Islet precursor cell (in vitro differentiated cells): ENCODE data around the gene NRAP.
"Not testable (repeated sequence)": the region's sequence is repeated elsewhere in the genome, so short reads cannot be mapped to it uniquely, and the experiment has no call there.

Source experiments
- DNase-seq: peaks from one replicate; pipeline ENCODE4 v3.0.0-alpha.2; 2018

The NRAP gene

DNA sequence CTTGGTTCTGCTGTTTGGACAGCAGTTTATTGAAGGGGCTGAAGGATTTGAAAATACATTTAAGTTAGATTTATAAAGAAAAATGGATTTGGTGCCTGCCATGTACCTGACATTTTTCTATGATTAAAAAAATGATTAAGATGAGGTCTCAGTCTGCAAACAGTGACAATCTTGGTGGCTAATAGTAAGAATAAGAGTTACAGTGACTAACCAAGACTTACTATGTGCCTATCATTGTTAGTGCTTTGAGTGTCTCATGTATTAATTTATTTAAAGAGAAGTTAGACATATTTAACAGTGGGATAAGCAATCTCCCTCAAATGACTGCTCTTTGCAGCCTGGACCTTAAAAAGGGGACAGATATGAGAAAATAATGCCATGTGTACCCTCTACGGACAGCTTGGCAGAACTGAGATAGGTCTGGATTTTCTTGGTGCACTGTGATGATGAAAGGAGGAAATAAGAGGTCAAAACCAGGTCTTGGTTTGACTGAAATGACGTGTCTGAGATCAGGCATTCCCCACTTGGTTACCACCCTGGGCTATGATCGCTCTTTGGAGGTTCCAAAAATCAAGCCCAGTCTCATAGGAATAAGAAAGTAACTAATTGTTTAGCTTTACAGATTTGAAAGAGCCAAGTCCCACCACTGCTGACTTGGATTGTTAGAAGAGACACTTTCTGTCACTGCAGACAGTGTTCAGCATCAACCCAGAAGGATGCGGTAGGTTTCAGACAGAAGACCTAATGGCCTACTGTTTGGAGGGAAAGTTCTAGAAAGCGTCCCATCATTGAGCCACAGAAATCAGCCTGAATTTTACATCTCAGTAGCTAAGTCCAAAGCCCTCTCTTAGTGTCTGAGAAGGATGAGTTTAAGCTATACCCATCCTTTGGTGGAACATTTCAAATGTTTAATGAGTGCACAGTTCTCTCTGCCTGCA lies 18.0 kb upstream of the NRAP start:
- DNase-seq = no peak

DNA sequence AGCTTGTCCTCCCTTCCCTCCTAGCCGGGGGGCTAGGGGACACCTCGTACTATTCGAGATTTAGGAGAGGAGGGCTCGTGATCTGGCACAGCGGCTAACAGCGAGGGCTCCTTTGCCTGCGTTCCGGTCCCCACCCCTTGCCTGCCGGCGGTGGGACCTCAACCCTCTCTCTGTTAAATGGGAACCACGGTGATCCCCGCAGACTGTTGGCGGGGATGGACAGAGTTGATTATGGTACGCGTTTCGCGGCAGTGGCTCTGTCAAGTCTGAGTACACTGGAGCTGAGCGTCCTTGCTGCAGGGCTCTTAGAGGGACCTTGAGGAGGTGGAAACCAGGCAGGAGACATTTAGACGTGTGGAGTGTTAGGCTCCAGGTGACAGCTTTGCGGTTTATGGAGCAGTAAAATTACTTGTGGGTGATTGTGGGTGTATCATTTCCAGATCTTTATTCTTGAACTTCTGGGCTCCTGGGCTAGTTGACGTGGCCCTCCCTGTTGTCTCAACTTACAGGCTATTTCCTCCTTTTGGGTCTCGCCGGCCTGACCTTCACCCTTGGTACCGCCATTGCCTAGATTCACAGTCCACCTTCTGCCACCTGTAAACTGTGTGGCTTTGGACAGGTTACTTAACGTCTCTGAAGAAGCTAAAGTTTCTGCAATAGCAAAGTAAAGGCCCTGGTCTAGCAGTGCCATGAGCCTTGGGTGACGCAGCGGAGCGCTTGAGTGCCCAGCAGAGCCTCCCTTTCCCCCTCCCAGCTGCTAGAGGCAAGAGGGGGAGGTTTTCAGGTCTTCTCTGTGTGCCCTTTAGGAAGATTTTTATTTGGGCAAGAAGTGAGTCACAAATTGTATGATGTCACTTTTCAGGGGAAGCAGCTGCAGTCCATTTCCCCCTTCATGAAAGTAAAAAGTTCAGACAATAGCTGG lies 16.6 kb upstream of the NRAP start:
- peak; percentile 67 for DNase-seq

DNA sequence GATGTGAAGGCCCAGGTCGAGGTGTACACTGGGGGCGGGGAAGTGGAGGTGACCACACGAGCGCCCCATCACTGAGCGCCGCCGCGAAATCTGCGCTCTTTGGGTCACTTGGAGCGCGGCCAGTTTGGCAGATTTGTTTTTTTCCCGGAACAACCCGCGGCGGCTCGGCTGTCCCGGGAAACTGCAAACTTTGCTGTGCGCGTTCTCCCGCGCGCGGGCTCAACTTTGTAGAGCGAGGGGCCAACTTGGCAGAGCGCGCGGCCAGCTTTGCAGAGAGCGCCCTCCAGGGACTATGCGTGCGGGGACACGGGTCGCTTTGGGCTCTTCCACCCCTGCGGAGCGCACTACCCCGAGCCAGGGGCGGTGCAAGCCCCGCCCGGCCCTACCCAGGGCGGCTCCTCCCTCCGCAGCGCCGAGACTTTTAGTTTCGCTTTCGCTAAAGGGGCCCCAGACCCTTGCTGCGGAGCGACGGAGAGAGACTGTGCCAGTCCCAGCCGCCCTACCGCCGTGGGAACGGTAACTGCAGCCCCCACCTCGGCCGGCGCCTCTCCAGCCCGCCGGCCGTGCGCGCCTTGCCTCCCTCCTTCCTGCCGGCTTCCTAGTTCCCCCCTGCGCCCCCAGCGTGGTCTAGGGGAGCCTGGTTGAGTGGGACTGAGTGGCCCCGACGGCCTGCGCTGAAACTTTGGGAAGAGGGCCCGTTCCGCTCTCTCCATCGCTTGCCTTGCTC lies 15.8 kb upstream of the NRAP start, which contains the start of gene CASP7:
CASP7 (plus strand) TSS at position 450 of the 727 bp plus-strand sequence. CDS start 17,582 bp downstream, outside the sequence.
- DNase-seq = peak; percentile 94

DNA sequence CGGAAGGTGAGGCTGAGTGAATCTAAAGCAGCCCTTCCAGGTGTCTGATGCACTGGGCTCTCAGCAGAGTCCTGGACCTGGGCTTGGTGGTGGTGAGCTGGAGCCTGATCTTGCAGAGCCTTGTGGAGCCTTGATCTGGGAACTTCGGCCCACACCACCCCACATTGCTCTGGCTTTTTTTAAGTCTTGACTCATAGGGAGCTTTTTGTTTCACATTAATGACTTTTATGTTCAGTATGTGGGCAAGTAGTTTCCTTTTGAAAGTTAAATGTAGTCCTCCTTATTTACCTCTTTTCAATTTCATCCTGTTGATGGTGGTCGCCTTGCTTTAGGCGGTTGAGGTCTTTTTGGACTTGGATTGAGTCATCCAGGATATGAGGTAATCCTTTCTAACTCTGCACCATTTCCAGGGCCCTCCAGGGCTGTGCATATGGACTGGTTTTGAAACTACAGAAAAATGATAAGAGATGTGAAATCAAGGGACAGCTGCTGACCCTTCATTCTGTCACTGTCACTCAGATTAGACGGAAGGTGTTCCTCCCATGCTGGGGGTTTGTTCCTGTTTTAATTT lies 2.9 kb upstream of the NRAP start:
- DNase-seq = no peak

DNA sequence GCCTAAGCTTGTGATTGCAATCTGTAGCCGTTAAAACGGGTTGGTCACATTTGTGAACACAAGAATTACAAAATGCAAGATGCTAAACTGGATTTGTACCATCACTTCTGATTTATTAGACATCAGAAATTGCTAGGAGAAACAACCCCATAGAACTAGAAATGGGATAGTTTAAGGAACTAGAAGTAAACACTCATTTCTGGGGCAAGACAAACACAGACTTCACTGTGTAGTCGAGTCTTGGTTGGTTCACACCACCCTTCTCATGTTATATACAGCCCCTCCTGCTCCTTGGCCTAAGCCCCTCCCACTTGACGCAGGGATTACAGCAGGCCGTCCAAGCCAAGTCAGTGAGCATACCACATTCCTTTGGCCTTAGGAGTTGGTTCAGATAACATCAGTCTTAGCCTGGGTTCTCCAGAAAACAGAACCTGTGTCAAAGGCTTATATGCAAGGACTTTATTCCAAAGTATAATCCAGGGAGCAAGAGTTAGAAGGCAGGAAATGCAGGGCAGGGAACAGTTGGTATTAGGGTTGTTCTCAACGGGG lies 2.0 kb upstream of the NRAP start:
- peak; percentile 92 for DNase-seq

DNA sequence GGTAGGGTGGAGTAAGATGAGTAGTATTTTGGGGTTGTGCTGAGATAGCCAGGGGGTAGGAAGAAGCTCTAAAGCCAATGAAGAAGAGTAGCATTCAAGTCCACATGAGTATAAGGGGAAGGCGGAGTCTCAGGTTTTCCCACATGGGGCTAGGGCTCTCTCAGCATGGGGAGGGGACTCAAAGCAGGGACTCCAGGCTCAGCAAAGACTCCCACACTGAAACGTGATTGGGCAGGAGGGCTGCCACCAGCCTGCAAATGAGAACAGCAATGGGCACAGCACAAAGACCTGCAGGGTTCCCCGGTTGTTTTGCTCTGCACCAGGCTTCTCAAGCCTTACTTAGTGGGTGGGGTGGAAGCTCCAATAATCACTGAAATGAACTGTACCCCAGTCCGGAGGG lies 1.5 kb upstream of the NRAP start:
- DNase-seq = no peak

DNA sequence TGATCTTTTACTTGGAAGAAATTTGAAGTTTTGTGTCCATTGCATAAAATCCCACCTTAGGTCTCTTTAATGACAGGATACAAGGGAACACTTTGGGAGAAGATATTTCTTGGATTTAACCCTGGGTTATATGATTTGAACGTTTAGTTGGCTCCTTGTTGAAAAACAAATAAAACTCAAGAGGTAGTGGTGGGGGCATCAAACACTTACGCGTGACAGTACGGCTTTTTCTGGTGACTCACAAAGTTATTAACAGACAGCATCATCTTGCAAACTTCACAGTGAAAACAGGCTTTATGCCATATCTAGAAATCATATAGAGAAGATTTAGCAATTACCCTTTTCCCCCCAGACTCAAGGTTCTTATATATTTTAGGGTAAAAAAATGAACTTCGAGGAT lies 699 bp downstream of the NRAP start:
- no peak for DNase-seq

DNA sequence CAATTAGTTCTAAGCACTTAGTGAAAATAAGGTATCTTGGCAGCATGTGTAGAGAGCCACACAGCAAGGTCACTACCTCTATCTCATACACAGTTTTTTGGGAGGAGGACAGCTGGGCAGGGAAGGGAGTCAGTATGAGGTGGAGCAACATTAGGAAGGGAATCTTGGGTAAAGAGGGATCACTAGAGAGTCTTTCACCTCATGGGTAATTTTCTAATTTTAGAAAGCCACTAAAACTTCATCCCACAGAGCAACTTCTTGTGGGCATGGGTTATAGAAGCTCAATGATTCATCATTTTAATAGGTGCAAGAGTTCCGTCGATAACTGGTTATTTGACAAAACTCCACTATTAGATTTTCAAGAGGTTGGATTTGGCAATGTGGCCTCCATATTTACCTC lies 2.5 kb downstream of the NRAP start:
- DNase-seq = no peak

DNA sequence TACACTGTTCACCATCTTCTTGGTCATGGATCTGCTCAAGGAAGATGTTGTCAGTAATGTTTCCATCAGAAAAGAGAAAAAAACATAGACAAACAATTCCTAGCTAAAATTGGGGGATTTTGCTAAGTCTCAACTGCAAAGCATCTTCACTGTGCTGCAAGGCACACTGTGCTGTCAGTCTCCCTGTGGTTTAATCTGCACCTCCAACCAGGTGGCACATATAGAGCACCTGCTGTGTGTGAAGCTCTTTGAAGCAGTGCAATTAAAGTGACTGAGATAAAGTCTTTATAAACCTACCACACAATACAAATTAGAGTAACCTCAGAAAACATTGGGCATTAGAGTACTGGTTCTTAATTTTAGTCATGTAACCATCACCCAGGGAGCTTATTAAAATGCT lies 6.3 kb downstream of the NRAP start:
- no peak for DNase-seq

DNA sequence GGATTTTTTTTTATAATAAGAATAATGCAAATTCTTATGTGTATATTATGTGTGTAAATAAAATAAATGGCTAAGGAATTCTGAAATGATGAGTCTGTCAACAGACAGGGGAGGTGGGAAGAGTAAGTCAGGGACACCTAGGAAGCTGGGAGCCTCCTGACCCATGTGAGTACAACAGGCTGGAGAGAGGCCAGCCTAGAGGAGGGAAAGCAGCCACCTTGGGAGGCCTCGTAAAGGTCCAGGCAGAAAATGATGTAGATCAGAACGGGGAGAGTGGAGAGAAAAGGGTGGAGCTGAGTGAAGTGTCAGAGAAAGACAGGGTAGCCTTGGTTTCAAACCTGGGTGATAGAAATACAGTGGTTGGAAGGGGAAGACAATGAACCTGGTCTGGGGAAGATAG lies 6.9 kb downstream of the NRAP start:
- no peak for DNase-seq

DNA sequence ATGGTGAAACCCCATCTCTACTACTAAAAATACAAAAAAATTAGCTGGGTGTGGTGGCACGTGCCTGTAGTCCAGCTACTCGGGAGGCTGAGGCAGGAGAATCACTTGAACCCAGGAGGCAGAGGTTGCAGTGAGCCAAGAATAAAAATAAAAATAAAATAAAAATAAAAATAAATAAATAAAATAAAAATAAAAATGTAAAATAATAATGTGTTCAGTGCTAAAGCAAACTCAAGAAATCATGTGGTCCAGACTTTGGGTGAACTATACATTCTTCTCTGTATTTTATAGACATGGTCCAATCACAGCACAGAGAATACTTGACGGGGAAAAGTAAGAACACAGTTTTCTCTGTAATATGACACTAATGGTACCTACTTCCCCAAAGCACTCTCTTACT lies 11.4 kb downstream of the NRAP start:
- DNase-seq = not testable (repeated sequence)

DNA sequence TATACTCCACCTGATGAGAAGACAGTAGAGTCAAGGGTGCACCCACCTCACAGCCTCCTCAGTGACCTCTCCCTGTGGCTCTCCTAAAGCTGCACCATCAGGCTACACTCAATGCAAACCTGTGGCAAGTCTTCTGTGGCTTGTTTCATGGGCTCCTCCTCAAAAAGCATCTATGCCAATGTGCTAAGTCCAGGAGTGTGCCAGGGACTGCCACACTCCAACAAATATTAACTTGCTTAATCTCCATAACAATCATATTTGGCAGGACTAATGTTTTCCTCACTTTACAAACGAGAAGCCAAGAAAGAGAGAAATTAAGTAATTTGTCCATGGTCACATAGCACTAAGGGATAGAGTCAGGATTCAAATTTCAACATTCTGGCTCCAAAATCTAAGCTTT lies 11.9 kb downstream of the NRAP start:
- DNase-seq = no peak

DNA sequence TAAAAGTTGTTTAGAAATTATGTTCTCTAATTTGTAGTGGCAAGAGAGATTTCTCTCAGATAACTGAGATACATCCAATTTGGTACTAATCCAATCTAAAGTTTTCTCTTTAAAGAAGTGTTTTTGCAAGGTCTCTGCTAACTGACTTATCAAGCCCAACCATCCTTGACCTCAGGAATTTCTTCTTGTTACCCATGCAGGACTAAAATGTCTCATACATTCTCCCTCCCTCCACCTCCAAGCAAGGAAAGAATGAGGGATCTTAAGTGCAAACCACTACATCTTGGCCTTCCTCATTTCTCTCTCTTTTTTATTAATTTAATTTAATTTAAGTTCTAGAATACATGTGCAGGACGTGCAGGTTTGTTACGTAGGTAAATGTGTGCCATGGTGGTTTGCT lies 12.8 kb downstream of the NRAP start:
- no peak for DNase-seq

DNA sequence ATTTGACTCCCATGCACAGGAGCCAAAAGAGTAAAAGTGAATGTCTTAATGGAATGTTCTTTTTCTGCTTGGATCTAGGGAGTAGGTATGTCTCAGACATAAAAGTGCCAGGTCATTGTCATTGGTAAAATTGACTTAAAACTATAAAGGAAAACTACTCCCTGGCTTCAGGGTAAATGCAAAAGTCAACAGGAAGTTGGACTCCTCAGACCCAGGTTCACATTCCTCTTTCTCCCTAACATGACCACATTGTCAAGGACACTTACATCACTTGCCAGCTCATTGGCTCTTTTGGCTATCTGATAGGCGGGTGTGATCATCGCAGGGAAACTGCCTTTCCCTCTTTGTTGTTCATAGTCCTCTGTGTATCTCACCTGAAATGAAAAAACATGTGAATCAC lies 13.7 kb downstream of the NRAP start:
- no peak for DNase-seq

DNA sequence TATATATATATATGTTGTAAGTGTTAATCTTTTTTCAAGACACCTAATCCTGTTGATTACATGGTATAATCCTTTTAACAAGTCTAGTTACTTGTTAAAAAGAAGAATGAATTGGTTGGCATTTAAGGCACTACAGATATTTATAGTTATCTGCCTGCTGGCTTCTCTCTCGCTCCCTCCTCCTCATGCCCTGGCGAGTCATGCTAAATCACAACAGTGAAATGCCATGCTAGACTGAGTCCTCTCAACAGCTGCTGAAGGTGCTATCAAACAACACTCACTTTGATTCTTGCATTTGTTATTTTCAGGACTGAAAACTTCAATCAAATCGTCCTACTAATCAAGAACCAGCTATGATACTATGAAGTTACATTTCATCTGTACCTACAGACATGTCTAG lies 15.4 kb downstream of the NRAP start:
- DNase-seq = no peak

DNA sequence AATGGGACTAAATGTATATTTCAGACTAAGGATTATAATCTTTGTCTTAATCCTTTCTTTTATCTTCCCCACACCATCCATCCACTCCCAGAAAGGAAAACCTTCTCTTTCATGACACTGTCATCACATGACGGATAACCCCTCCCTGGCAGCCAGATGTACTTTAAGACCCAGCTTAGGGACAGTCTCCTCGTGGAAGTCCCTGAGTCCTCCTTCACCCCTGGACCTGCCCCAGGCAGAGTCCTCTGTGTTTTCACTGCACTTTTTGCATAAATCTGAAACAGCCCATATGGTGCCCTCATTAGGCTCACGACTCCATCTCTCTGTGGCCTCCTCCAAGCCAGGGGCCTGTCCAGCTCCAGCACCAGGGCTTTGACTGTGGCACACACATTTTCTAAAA lies 16.0 kb downstream of the NRAP start:
- DNase-seq = no peak

DNA sequence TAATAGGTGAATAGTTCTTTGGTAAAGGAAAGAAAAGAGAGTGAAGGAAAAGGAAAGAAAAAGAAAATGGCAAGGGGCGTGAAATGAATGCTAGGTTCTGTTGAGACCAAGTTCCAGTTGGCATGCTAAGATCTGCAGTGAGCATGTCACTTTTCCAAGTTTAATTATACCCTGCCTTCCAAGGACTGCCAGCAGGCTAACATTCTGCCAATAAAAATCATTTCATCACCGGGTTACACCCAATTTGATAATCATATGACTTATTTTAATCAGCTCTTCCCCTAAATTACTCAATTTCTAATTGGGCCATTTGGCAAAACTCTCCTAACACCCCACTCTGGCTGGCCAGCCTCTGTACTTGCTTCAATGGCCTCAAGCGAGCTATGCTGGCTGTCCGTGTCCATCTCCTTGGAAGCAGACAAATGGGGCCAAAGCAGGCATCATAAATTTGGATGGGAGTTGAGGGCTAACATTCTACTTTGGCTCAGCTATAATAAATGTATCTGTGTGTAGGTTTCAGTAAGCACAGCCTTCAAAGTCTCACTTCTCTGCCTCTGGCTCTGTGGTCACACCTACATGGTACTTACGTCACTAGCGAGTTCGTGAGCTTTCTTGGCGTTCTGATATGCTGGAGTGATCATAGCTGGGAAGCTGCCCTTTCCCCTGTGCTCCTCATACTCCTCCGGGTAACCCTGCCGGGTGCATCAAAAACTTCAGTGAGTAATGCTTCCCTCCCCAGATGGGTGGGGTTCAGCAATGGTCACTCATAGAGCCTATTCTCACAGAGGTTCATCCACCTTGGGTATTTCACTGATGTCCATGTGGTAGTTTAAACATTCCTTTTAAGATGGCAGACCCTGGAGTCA lies 17.3 kb downstream of the NRAP start:
- no peak for DNase-seq

DNA sequence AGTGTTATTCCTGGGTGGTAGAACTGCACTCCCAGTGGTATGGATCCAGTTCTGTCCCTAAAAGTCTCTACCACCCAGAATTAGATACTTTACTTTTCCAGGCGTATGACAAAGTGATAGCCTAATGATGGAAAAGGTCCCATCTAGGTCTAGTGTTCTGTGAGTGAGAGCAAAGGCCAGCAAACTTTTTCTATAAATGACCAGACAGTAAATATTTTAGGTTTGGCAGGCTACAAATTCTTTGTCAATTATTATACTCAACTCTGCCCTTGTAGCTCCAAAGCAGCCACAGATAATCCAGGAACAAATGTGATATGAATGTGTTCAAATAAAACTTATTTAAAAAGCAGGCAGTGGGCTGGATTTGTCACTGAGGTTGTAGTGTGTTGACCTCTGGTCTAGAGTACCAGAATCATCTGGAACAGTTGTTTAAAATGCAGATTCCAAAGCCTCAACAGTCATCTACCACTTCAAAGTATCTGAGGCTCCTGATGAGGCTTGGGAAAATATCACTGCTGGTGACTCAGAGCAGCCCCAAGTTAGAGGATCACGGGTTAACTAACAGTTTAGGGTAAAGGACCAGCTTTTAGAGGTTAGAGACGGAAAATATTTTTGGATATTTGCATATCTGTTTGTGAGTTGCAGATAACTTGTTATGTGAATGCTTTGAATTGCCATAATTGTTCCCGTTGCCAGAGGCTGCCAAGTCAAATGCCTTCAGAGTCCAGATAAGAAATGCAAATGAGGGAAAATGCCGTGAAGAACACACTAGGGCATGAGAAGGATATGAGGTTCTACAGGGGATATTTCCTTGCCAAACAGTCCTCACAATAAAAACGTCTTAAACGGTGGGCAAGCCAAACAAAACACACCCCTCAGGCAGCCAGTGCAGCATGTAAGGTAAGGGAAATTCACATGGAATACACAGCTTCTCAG lies 19.4 kb downstream of the NRAP start:
- peak; percentile 70 for DNase-seq

DNA sequence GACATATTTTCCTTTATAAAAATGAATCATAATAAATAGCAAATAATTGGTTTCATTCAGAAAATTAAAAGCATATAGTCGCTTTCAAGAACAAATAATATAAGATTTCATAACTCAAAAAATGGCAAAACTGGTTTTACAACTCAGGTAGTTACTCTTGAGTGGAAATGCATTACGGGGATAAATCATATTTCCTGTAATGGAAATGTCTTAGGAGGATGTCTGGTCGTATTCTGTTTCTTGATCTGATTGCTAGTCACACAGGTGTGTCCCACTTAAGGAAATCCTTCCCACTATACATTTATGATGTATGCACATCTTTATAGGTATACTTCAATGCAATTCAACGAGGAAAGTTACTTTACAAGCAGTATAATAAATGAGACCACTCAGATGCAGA lies 20.7 kb downstream of the NRAP start:
- no peak for DNase-seq

DNA sequence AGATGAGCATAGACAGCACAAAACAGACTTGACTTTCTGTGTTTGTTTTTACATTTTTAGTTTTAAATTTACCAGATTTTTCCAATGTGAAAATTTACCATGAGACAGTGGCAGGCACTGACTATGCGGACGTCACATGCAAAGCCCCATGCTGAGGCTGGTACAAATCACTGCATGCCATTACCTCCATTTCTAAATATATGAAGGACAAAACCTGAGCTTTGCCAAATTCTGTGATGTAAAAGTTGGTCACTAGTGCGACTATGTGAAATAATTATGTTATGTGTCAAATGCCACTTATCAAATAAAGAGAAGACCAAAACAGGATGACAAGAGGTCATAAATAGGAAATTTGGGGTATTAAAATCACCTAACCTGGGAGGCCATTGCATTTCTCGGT lies 22.1 kb downstream of the NRAP start:
- no peak for DNase-seq
